GM12801 (cell line): ENCODE results near the gene GPR3.

ENCODE experiments used
- TF ChIP-seq, protein P1 (sequence below): IDR thresholded peaks from one replicate; pipeline ENCODE4 v1.5.1; 2011; ENCODE audit warnings: control low read depth; ENCODE audit not compliant: insufficient read length; ENCODE audit errors: extremely low read depth

GPR3 gene

DNA sequence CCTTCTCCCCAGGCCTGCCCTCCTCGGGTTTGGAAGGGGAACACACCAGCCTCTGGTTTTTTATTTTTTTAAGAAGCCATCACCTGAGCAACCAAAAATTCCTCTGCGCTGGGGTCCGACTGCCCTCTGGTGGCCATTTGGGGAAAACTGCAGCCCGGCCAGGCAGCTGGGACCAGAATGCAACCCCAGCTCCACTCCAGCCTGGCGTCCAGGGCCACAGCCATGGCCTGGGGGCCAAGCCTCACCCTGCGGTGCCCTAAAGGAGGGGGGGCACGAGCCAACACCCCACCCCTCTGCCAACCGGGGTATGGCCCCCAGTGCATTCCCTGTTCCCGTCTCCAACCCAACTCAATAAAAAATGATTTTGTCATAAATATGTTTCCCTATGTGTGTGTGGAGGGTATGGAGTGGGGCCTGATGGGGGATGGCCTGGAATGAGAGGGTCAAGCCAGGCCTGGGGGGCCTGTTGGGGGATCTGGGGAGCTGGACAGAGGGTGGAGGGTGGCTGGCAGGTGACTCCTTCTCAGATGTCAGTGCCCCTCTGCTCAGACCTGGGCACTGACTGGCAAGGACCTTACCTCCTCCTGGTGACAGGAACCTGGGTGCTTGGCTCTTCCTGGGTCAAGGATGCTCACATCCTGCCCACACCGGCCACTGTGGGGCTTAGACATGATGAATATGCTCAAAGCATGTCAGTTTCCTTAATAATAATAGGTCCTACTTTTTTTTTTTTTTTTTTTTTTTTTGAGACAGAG is 3.2 kb downstream of the GPR3 start:
- TF ChIP-seq, protein P1, sequence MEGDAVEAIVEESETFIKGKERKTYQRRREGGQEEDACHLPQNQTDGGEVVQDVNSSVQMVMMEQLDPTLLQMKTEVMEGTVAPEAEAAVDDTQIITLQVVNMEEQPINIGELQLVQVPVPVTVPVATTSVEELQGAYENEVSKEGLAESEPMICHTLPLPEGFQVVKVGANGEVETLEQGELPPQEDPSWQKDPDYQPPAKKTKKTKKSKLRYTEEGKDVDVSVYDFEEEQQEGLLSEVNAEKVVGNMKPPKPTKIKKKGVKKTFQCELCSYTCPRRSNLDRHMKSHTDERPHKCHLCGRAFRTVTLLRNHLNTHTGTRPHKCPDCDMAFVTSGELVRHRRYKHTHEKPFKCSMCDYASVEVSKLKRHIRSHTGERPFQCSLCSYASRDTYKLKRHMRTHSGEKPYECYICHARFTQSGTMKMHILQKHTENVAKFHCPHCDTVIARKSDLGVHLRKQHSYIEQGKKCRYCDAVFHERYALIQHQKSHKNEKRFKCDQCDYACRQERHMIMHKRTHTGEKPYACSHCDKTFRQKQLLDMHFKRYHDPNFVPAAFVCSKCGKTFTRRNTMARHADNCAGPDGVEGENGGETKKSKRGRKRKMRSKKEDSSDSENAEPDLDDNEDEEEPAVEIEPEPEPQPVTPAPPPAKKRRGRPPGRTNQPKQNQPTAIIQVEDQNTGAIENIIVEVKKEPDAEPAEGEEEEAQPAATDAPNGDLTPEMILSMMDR: no peak

GRCh38 chr1:27397110-27397509 is 4.7 kb downstream of the GPR3 start:
- TF ChIP-seq, protein P1: no peak

DNA sequence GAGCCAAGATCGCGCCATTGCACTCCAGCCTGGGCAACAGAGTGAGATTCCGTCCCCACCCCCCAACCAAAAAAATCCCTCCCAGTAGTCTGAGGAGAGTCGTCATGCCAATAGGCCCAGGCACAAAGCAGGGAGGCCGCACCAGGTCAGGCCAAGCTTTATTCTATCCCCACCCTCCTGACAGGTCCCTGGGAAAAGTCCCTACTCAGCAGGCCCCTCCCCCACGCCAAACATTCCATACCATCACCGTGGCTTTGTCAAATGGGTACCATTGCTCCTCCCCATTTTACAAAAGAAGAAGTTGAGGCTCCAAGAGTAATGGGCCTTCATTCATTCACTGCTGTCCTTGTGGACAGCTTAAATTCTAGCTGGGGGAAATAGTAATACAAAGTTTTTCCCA is 5.3 kb downstream of the GPR3 start:
- TF ChIP-seq, protein P1: no peak

DNA sequence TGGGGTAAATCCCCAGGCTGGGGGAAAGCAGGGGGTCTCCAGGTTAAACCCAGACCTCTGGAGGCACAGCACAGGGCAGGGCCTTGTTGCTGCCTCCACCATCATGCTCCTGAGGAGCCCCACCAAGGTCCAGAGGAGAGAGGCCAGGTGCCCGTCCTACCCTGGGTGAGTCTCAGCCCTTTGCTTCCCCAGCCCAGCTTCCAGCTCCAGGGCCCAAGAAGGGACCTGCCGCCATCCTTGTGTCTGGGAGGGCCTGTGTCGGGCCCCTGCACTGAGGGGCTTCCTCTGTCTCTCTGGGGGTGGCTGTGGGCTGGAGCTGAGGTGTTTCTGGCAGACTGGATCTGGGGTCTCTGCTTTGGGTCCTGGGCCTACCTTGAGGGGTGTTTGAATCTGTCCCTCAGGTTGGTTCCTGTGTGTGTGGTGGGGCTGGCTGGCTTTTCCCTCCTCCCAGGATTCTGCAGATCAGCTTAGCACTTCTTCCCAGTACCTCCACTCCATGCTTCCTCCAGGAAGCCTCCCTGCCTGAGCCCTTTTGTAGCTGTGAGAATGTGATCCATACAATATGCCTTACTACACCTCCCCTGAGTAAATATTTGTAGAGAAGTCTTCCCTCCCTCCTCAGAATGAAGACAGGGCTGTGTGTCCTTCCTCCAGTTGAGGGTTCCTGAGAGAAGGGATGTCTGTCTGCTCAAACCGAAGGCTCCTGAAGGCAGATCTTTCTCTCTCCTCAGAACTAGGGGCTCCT is 6.2 kb downstream of the GPR3 start:
- TF ChIP-seq, protein P1: no peak

DNA sequence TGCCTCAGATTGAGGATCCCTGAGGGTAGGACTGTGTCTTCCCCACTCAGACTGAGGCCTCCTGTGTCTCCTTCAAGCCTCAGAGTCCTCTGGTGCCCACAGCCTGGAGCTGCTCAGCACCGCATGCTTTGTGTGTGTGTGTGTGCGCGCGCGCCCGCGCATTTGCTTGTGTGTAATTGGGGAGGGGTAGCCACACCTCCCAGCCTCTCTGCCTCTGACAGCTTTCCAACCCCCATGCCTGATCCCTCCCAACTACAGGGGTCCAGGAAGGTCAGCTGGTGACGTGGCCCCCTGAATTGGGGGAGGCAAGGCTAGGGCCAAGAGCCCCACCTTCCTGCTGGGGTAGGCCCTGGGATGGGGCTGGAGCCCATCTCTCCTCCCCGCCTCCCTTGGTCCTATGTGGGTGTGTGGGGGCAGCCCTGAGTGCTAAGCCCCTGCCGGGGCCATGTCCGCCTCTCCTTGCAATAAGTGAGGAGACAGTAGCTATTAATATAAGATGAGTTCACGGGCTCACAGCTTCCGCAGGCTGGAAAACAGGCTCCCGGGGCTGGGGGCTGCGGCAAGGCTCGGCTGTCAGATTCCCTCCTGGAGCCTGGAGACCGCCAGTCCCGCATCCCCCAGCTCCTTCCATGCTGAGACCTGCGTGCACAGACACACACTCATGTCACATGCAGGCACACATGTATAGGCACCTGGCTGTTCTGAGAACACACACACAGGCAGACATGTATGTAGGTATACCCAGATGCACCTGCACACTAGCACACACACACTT is 7.0 kb downstream of the GPR3 start:
- TF ChIP-seq, protein P1: no peak

DNA sequence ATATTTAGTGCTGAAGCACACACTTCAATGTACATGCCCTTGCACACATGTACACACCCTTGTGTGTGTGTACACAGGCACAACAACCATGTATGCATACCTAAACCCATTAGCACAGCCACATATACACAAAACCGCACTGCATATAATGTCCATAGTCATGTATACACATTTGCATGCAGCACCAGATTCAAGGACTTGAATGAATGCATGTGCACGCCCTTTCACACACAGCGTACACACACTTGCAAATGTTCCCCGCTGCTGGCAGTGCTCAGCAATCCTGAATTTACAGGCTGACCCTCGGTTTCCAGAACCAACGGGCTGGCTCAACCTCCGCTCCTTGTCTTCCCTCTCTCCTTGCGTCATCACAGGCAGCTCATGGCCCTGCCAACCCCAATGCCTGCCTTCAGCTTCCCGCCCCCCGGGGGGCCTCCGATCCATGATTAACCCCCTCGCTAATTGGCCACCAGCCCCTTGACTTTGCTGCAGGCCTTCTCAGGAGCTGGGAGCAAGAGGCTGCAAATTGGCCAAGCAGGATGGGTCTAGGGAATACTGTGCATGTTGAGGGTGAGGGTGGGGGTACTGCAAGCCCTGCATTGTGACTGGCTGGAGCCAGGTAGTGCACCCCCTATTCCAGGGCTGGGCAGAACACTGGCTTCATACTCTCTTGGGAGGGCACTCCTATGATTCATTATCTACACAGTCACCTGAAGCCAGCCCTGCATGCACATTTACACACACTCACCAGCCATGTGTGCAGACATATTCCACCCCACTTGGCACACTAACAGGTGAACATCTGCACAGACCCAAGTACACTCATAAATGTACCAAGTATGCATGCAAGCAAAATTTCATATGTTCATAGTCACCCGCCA is 7.9 kb downstream of the GPR3 start:
- TF ChIP-seq, protein P1: no peak
